Mucosa of descending colon (tissue), 3 donors: ENCODE measurements around the gene DCP1A. TPM values are rescaled to one million over a fixed set of nuclear protein-coding genes. Genes with fewer than 3 reads are reported as not detected.

Source experiments
- ATAC-seq: fragments of 200-7000 bp; cut with Tn5 transposase; one replicate; pipeline ENCODE4 v1.9.1; 2020; ENCODE audit warnings: mild to moderate bottlenecking, moderate library complexity
- DNase-seq, 3 donors: peaks; one replicate each; pipeline ENCODE4 v3.0.0-alpha.2; 2020
- H3K36me3 ChIP-seq: fragments of 200-600 bp; one replicate; pipeline ENCODE4 v1.8.0; 2021; ENCODE audit warnings: low read depth, mild to moderate bottlenecking
- H3K4me1 ChIP-seq: fragments of 200-600 bp; one replicate; pipeline ENCODE4 v1.8.0; 2021; ENCODE audit warnings: low read depth, mild to moderate bottlenecking
- H3K4me3 ChIP-seq: fragments of 200-600 bp; one replicate; pipeline ENCODE4 v1.8.0; 2021; ENCODE audit warnings: mild to moderate bottlenecking
- H3K9me3 ChIP-seq: fragments of 200-600 bp; one replicate; pipeline ENCODE4 v1.8.0; 2021; ENCODE audit warnings: mild to moderate bottlenecking
- intact Hi-C, 2 donors: fragments of 100-400 bp; cut with DNase I in 1 of 2; cut with micrococcal nuclease in 1 of 2; formaldehyde crosslinking; loops; one replicate each; pipeline versions ENCODE4 v1.11.0 to v1.11.1; 2022; cut with DNase I, micrococcal nuclease
- total RNA-seq, 3 donors: library from RNA; stranded (reverse); fragmentation: NEBNext Ultra II Directional in 2 of 3; extraction: Animal tissue kit (Norgen Biotek cat#: 25700) in 2 of 3; gene quantifications; one replicate each; pipeline versions ENCODE4 v1.2.1 to v1.2.4, GENCODE V29; 2021 to 2023
- TF ChIP-seq, protein P1 (sequence below): fragments of 200-600 bp; IDR thresholded peaks from one replicate; pipeline ENCODE4 v1.8.0; 2022; ENCODE audit warnings: antibody characterized with exemption, mild to moderate bottlenecking
- donor health status: DM: no; HTN: no; CAD: no; lungs with moderate emphysema.
- donor health status: DM: no; HTN: no; CAD: no.
- donor health status: DM: no; HTN: yes; CAD: no.

The DCP1A gene
- total RNA-seq, 3 donors from 2014 or later = 20.7 to 28.2 (median 21.3) TPM

DNA sequence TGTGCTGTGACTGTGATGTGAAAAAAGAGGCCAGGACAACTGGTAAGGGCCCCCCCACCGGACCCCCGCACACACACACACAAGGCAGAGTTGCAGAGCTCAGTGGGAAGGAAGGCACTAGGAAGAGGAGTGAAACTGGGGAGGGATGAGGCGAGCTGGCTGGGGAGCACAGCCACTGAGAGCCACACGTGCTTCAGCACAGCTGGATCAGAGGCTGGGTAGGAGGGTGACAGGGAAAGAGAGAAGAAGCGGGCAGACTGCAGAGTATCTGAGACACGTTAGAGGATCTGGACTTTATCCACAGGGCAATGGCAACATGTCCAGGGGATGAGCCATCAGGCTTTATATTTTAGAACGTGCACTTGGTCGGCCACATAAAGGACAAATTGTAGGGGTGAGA, 53.5 kb downstream of the DCP1A start:
- Histone ChIP-seq H3K4me1 (no peaks in the 10 kb centered on the region), H3K9me3 (no peaks in the 10 kb centered on the region), H3K36me3 (peaks cover 6% of the 10 kb centered on the region), H3K4me3 (no peak overlapping the region)
- TF ChIP-seq, protein P1, sequence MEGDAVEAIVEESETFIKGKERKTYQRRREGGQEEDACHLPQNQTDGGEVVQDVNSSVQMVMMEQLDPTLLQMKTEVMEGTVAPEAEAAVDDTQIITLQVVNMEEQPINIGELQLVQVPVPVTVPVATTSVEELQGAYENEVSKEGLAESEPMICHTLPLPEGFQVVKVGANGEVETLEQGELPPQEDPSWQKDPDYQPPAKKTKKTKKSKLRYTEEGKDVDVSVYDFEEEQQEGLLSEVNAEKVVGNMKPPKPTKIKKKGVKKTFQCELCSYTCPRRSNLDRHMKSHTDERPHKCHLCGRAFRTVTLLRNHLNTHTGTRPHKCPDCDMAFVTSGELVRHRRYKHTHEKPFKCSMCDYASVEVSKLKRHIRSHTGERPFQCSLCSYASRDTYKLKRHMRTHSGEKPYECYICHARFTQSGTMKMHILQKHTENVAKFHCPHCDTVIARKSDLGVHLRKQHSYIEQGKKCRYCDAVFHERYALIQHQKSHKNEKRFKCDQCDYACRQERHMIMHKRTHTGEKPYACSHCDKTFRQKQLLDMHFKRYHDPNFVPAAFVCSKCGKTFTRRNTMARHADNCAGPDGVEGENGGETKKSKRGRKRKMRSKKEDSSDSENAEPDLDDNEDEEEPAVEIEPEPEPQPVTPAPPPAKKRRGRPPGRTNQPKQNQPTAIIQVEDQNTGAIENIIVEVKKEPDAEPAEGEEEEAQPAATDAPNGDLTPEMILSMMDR = no peak
- ATAC-seq (no peak), DNase-seq (no peak)
- intact Hi-C loops = no loop called here

DNA sequence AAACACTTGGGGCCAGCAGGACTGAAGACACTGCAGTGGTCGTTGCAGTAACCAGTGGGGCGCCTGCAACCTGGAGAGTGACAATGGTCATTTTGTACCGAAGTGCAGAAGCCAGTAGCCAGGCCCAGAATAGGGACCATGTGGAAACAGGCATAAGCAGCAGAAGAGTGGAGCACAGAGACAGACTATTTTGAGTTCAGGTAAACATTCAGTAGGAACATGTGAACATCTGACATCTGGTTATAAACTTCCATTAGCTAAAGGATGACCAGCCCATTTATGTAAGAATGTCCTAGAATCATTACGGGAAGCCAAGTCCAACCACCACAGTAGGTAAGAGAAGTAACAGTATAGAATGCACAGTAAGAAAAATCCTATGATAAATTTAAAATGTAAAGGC, 59.1 kb downstream of the DCP1A start:
- Histone ChIP-seq H3K9me3 (no peaks in the 10 kb centered on the region), H3K4me3 (no peak overlapping the region), H3K36me3 (peaks cover 6% of the 10 kb centered on the region), H3K4me1 (no peaks in the 10 kb centered on the region)
- no peak for DNase-seq
- no peak for ATAC-seq
- TF ChIP-seq, protein P1 = no peak
- intact Hi-C loops = no loop called here

DNA sequence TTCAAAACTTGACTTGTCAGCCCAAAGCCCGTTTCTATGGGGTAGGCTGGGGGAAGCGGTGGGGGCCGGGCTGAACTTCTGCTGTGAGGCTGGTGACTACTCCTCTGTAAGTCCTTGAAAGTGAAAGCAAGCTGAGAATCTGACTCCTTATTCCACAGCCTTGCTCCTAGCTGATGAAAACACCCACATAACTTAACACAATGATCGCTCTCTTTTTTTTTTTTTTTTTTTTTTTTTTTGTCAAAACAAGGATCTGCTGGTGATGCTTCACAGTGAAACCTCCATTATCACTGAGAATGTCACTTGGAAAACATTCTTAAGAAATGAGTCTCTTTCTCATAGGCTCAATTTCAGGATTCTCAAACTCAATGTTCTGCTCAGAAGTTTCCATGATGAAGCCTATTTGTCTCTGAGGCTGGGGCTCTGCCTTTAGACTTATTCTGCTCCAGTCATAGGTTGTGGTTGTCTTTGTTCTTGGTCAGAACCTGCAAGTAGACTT, 60.2 kb downstream of the DCP1A start:
- intact Hi-C loops = no loop called here
- TF ChIP-seq, protein P1 = no peak
- Histone ChIP-seq H3K4me1 (no peaks in the 10 kb centered on the region), H3K4me3 (no peak overlapping the region), H3K9me3 (no peaks in the 10 kb centered on the region), H3K36me3 (peaks cover 1% of the 10 kb centered on the region)
- ATAC-seq (no peak), DNase-seq (no peak)

DNA sequence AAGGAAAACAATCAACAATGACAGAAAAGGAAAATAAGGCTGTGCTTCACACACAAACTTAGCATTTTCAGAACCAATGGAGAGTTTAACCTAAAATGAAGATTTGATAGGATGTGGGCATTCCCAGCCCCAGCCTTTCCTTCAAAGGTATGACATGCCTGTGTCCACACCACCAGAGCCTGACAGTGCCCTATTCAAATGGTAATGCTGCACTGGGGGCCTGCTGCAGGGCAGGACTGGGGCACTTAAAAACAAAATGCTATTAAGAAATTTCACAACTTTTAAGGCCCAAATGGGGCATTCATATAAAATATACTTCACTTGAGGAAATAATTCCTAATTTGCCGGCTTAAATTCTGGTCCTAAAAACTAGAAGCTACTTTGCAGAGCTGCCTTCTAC, 60.6 kb downstream of the DCP1A start:
- Histone ChIP-seq H3K4me1 (no peaks in the 10 kb centered on the region), H3K36me3 (no peaks in the 10 kb centered on the region), H3K9me3 (no peaks in the 10 kb centered on the region), H3K4me3 (no peak overlapping the region)
- intact Hi-C loops = no loop called here
- TF ChIP-seq, protein P1 = no peak
- DNase-seq (no peak), ATAC-seq (no peak)

DNA sequence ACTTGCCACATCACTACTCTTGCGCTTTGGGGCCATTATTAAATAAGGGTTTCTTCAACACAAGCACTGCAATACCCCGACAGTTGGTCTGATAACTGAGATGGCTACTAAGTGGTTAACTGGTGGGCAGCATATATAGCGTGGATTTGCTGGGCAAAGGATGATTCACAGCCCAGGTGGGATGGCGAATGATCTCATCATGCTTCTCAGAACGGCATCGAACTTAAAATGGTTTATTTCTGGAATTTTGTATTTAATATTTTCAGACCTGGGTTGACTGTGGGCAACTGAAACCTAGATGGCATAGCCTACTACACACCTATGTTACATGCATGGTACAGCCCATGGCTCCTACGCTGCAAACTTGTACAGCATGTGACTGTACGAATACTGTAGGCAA, 64.8 kb downstream of the DCP1A start:
- ATAC-seq (no peak), DNase-seq (no peak)
- TF ChIP-seq, protein P1 = no peak
- intact Hi-C loops = no loop called here
- Histone ChIP-seq H3K9me3 (no peaks in the 10 kb centered on the region), H3K4me1 (no peaks in the 10 kb centered on the region), H3K4me3 (no peak overlapping the region), H3K36me3 (no peaks in the 10 kb centered on the region)

DNA sequence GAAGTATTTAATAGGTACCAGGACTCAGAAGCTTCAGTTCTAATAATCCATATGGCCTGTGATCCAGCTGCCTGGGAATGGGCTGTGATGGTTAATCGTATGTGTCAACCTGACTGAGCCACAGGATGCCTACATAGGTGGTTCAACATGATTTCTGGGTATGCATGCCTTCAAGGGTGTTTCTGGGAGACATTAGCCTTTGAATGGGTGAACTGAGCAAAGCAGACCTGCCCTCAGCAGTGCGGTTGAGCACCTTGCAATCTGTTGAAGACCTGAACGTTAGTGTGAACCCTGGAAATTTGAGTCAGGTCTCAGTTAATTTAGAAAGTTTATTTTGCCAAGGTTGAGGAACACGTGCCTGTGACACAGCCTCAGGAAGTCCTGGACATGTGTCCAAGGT, 68.7 kb downstream of the DCP1A start:
- intact Hi-C loops = no loop called here
- TF ChIP-seq, protein P1 = no peak
- ATAC-seq = no peak

More for the DNA sequence above, 68.7 kb downstream of the DCP1A start:
- H3K36me3 ChIP-seq = no peaks in the 10 kb centered on the region
- no peaks in the 10 kb centered on the region for H3K9me3 ChIP-seq
- no peak overlapping the region for H3K4me3 ChIP-seq
- H3K4me1 ChIP-seq = peaks cover 5% of the 10 kb centered on the region
- DNase-seq = no peak
